SU-DHL-6 (cell line): Measurements from ENCODE around the gene FTCDNL1.

Experiments used
- EZH2phosphoT487 ChIP-seq: fragments of 200-600 bp; sonication (generic), shearing (Covaris generic); conservative IDR thresholded peaks from 2 replicates; pipeline ENCODE4 v1.6.1; 2018; ENCODE audit warnings: mild to moderate bottlenecking, antibody characterized with exemption, low read length, moderate library complexity, mixed read lengths
- TF ChIP-seq, protein P1 (sequence below): fragments of 200-600 bp; sonication (generic); IDR thresholded peaks from one replicate; pipeline ENCODE4 v1.5.1; 2017; ENCODE audit warnings: antibody characterized with exemption, mild to moderate bottlenecking, low read length, moderate library complexity; ENCODE audit not compliant: insufficient read depth, poor library complexity, severe bottlenecking

DNA sequence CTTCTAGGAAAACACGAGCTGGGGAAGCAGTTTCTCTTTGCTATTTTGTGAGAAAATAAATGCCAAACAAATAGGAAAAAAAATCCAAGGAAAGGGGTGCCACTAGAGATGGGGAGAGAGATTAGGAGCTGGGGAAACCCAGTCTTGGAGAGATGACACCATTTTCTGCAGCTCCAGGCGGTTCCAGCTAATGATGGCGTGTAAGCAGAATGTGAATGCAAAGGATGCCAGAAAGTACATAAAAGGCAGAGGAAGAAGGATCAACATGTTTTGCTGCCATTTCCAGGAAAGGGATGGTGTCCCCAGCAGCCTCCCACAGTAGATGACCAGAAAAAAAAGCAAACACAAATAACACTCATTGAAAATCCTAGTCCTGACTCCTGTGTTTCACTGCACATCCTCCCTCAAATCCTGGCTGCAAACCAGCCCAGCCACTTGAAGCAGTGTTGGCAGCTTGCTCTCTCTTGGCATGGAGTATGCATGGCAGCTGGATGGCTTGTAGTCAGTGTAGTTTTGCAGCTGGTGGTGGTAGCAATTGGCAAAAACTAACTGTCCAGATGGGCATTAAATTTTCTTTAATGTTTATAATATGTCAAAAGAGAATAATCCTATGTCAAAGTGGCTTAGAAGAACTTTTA, 93.6 kb downstream of the FTCDNL1 start:
- TF ChIP-seq, protein P1, sequence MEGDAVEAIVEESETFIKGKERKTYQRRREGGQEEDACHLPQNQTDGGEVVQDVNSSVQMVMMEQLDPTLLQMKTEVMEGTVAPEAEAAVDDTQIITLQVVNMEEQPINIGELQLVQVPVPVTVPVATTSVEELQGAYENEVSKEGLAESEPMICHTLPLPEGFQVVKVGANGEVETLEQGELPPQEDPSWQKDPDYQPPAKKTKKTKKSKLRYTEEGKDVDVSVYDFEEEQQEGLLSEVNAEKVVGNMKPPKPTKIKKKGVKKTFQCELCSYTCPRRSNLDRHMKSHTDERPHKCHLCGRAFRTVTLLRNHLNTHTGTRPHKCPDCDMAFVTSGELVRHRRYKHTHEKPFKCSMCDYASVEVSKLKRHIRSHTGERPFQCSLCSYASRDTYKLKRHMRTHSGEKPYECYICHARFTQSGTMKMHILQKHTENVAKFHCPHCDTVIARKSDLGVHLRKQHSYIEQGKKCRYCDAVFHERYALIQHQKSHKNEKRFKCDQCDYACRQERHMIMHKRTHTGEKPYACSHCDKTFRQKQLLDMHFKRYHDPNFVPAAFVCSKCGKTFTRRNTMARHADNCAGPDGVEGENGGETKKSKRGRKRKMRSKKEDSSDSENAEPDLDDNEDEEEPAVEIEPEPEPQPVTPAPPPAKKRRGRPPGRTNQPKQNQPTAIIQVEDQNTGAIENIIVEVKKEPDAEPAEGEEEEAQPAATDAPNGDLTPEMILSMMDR = no peak
- TF ChIP-seq EZH2phosphoT487 = no peak
